ENCODE results near the gene FAM13A.

GRCh38 chr4:88952081-88952480 lies 104.9 kb downstream of the FAM13A start:
- TF ChIP-seq, protein P1, sequence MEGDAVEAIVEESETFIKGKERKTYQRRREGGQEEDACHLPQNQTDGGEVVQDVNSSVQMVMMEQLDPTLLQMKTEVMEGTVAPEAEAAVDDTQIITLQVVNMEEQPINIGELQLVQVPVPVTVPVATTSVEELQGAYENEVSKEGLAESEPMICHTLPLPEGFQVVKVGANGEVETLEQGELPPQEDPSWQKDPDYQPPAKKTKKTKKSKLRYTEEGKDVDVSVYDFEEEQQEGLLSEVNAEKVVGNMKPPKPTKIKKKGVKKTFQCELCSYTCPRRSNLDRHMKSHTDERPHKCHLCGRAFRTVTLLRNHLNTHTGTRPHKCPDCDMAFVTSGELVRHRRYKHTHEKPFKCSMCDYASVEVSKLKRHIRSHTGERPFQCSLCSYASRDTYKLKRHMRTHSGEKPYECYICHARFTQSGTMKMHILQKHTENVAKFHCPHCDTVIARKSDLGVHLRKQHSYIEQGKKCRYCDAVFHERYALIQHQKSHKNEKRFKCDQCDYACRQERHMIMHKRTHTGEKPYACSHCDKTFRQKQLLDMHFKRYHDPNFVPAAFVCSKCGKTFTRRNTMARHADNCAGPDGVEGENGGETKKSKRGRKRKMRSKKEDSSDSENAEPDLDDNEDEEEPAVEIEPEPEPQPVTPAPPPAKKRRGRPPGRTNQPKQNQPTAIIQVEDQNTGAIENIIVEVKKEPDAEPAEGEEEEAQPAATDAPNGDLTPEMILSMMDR (IDR thresholded peaks at IDR 0.05) = no peak
- TF ChIP-seq POLR2A (IDR thresholded peaks at IDR 0.05) = no peak

Measured in breast epithelium (tissue), 3 donors.